Left lung (tissue), 10 donors: ENCODE results near the gene KL. TPM values are rescaled to one million over a fixed set of nuclear protein-coding genes. Genes with fewer than 3 reads are reported as not detected.

Source experiments
- ATAC-seq: fragments of 200-7000 bp; cut with Tn5 transposase; one replicate; pipeline ENCODE4 v1.9.1; 2020; ENCODE audit warnings: moderate library complexity
- DNase-seq, 4 donors: peaks; one replicate each; pipeline ENCODE4 v3.0.0-alpha.2; 2013 to 2020
- H3K27ac ChIP-seq, 2 donors: fragments of 200-600 bp; sonication (generic) in 1 of 2; one replicate each; pipeline versions ENCODE4 v1.5.0 to v1.8.0; 2020 to 2021
- H3K27me3 ChIP-seq, 2 donors: fragments of 200-600 bp; sonication (generic) in 1 of 2; one replicate each; pipeline versions ENCODE4 v1.5.0 to v1.8.0; 2020 to 2021
- H3K36me3 ChIP-seq, 2 donors: fragments of 200-600 bp; sonication (generic) in 1 of 2; one replicate each; pipeline versions ENCODE4 v1.5.0 to v1.8.0; 2020 to 2021
- H3K4me1 ChIP-seq, 2 donors: fragments of 200-600 bp; one replicate each; pipeline ENCODE4 v1.8.0; 2021
- H3K4me3 ChIP-seq, 2 donors: fragments of 200-600 bp; sonication (generic) in 1 of 2; one replicate each; pipeline versions ENCODE4 v1.5.0 to v1.8.0; 2020 to 2021; ENCODE audit warnings: mild to moderate bottlenecking in 1 of 2
- H3K9me3 ChIP-seq, 2 donors: fragments of 200-600 bp; sonication (generic) in 1 of 2; one replicate each; pipeline versions ENCODE4 v1.5.0 to v1.8.0; 2020 to 2021
- CTCF ChIP-seq, 2 donors: fragments of 200-600 bp; sonication (generic) in 1 of 2; IDR thresholded peaks; one replicate each; pipeline versions ENCODE4 v1.5.0 to v1.8.0; 2021; ENCODE audit warnings: antibody characterized with exemption in 2 of 2
- intact Hi-C, 2 donors: fragments of 100-400 bp; cut with DNase I; formaldehyde crosslinking; loops; one replicate each; pipeline versions ENCODE4 v1.11.2 to v1.14.2; 2022
- polyA plus RNA-seq, 6 donors: library from polyadenylated mRNA; unstranded; fragments of 120-200 nt; gene quantifications; one replicate each; pipeline ENCODE4 v1.2.1, GENCODE V29; 2013; ENCODE audit not compliant: insufficient read length in 6 of 6
- total RNA-seq, 2 donors: library from RNA; stranded (reverse); fragmentation: NEBNext Ultra II Directional; extraction: Animal tissue kit (Norgen Biotek cat#: 25700); gene quantifications; one replicate each; pipeline ENCODE4 v1.2.1, GENCODE V29; 2021
- donor health status: DM: no; HTN: yes; CAD: no.
- donor health status: DM: no; HTN: no; CAD: no.

The KL gene
- total and polyA plus RNA-seq, 8 donors: 2.8 to 8.6 (median 8.0) TPM

DNA sequence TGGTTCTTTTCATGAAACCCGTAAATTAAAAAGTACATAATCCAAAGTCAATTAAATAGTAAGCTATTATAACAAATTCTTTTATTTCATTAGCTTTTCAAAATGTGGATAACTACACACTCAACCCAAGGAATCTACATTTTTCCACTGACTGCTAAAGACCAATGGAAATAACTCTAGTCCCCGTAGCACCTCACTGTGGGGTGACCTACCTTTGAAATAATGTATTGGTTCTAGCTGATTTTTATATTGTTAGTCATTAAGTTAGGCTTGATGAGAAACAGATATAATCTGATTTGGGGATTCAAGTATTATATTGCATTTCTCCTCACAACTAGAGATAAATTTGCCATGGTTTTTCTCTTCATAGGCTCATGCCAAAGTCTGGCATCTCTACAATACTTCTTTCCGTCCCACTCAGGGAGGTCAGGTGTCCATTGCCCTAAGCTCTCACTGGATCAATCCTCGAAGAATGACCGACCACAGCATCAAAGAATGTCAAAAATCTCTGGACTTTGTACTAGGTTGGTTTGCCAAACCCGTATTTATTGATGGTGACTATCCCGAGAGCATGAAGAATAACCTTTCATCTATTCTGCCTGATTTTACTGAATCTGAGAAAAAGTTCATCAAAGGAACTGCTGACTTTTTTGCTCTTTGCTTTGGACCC lies 37.3 kb downstream of the KL start:
- no peaks in the 10 kb centered on the region for H3K4me1 ChIP-seq
- no peak for ATAC-seq
- DNase-seq: no peak
- no peak for TF ChIP-seq CTCF (IDR thresholded peaks at IDR 0.05)
- no peak overlapping the region for H3K27ac ChIP-seq
- H3K36me3 ChIP-seq: no peaks in the 10 kb centered on the region
- intact Hi-C loops: no loop called here
- no peak overlapping the region for H3K4me3 ChIP-seq
- no peaks in the 10 kb centered on the region for H3K27me3 ChIP-seq
- H3K9me3 ChIP-seq: no peaks in the 10 kb centered on the region

DNA sequence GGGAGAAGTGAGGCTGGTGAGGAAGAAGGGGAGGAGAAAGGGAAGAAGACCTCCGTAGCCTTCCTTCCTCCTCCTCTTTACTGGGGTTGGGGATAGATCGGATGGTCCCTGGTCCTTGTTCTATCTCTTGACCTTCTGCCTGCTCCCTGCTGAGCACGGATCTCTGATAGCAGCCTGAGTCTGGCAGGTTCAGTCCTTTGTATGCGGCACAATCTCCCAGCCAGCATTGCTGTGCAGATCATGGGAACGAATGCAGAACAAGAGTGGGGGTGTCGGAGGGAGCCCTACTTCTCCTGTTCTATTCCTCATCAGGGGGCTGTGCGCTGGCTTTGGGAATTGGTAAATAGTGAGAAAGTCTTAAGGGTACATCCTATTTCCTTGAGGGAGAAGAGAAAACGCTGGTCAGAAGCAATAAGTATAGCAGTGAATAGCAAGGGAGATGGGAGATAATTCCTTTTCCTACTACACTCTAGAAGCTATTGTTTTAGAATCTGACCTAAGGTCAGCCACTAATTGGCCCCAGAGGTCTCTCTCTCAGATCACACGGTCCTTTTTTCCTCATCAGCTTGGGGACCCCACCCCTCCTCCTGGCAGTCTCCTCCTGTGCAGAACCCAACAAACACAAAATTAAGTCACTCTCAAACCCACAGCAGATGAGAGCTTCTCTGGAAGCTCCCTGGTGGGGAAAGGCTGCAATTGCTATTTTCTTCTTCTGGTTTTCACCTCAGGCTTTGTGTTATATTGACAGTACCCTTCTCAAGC lies 41.0 kb downstream of the KL start:
- TF ChIP-seq CTCF (IDR thresholded peaks at IDR 0.05): peak in 1 of 2 donors; percentile 23
- intact Hi-C loops: no loop called here
- no peaks in the 10 kb centered on the region for H3K4me1 ChIP-seq
- H3K9me3 ChIP-seq: no peaks in the 10 kb centered on the region
- no peaks in the 10 kb centered on the region for H3K27me3 ChIP-seq
- peak overlapping the region in 1 of 2 donors; percentile 50 for H3K27ac ChIP-seq
- DNase-seq (no peak), ATAC-seq (no peak)
- H3K4me3 ChIP-seq: no peak overlapping the region
- no peaks in the 10 kb centered on the region for H3K36me3 ChIP-seq

- Histone ChIP-seq H3K4me3 (no peak overlapping the region), H3K36me3 (no peaks in the 10 kb centered on the region), H3K27me3 (no peaks in the 10 kb centered on the region), H3K4me1 (no peaks in the 10 kb centered on the region), H3K9me3 (no peaks in the 10 kb centered on the region), H3K27ac (no peak overlapping the region)
- DNase-seq: no peak
- TF ChIP-seq CTCF (IDR thresholded peaks at IDR 0.05): no peak
- intact Hi-C loops: no loop called here
- no peak for ATAC-seq
Observed at GRCh38 chr13:33058776-33059327, 42.6 kb downstream of the KL start.

- ATAC-seq: no peak
- TF ChIP-seq CTCF (IDR thresholded peaks at IDR 0.05): no peak
- no peak for DNase-seq
Observed at GRCh38 chr13:33060815-33061214, 44.6 kb downstream of the KL start.

DNA sequence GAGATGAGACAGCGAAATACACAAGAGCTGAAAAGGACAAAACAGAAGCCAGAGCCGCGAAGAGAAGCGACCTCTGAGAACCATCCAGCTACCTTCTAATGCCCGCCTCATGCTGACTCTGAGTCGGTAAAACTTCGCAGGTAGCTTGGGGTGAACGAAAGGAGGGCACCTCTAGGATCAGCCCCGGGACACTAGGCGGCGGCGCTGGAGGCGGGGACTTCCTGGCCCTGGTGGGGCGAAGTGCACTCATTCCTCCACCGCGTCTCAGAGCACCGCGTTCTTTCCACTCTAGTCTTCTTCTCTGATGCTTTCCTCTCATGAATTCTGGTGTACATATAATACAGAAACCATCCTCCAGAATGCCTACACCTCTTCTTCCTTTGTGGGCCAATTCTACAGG lies 50.1 kb downstream of the KL start:
- H3K27ac ChIP-seq: no peak overlapping the region
- ATAC-seq (no peak), DNase-seq (no peak)
- H3K36me3 ChIP-seq: no peaks in the 10 kb centered on the region
- no peaks in the 10 kb centered on the region for H3K4me1 ChIP-seq
- intact Hi-C loops: no loop called here
- H3K4me3 ChIP-seq: no peak overlapping the region
- no peak for TF ChIP-seq CTCF (IDR thresholded peaks at IDR 0.05)
- H3K27me3 ChIP-seq: no peaks in the 10 kb centered on the region
- H3K9me3 ChIP-seq: no peaks in the 10 kb centered on the region

More at GRCh38 chr13:33060815-33061214, 44.6 kb downstream of the KL start:
- intact Hi-C loops: no loop called here
- no peak overlapping the region for H3K27ac ChIP-seq
- no peak overlapping the region for H3K4me3 ChIP-seq
- H3K4me1 ChIP-seq: no peaks in the 10 kb centered on the region
- no peaks in the 10 kb centered on the region for H3K27me3 ChIP-seq
- H3K9me3 ChIP-seq: no peaks in the 10 kb centered on the region
- no peaks in the 10 kb centered on the region for H3K36me3 ChIP-seq
